LNCaP clone FGC (cell line): ENCODE results near the gene KIF6.
"Not testable (repeated sequence)": the region's sequence is repeated elsewhere in the genome, so short reads cannot be mapped to it uniquely, and the experiment has no call there.

Experiments
- DNase-seq: peaks from one replicate; pipeline ENCODE4 v3.0.0-alpha.2; 2011; ENCODE audit warnings: low read depth
- H3K4me3 ChIP-seq: 2 replicates; pipeline ENCODE4 v1.5.1; 2011; ENCODE audit warnings: mild to moderate bottlenecking, low read depth, low read length, control low read depth
- CTCF ChIP-seq: IDR thresholded peaks from 2 replicates; pipeline ENCODE4 v1.5.1; 2012; ENCODE audit warnings: mild to moderate bottlenecking; ENCODE audit not compliant: control insufficient read depth, insufficient read depth; ENCODE audit errors: extremely low read depth

Gene KIF6

GRCh38 chr6:39516471-39516870, 208.7 kb downstream of the KIF6 start:
- no peak overlapping the region for H3K4me3 ChIP-seq
- TF ChIP-seq CTCF, result no peak
- DNase-seq, result no peak

- TF ChIP-seq CTCF, result no peak
- no peak overlapping the region for H3K4me3 ChIP-seq
- DNase-seq, result no peak
These were observed 209.7 kb downstream of the KIF6 start for GRCh38 chr6:39515471-39515870.

- TF ChIP-seq CTCF, result no peak
- H3K4me3 ChIP-seq, result no peak overlapping the region
- no peak for DNase-seq
These were observed 210.2 kb downstream of the KIF6 start for GRCh38 chr6:39515006-39515405.

GRCh38 chr6:39509831-39510230, 215.4 kb downstream of the KIF6 start:
- not testable (repeated sequence) for H3K4me3 ChIP-seq, DNase-seq

GRCh38 chr6:39508515-39508914, 216.7 kb downstream of the KIF6 start:
- no peak for DNase-seq
- no peak overlapping the region for H3K4me3 ChIP-seq

GRCh38 chr6:39507331-39507998, 217.7 kb downstream of the KIF6 start:
- DNase-seq, result no peak
- H3K4me3 ChIP-seq, result no peak overlapping the region
- TF ChIP-seq CTCF, result no peak

More at GRCh38 chr6:39508515-39508914, 216.7 kb downstream of the KIF6 start:
- no peak for TF ChIP-seq CTCF

- not testable (repeated sequence) for H3K4me3 ChIP-seq, DNase-seq
These were observed 222.7 kb downstream of the KIF6 start for GRCh38 chr6:39502362-39502955.

GRCh38 chr6:39499053-39499452, 226.2 kb downstream of the KIF6 start:
- no peak for DNase-seq
- no peak overlapping the region for H3K4me3 ChIP-seq
- TF ChIP-seq CTCF, result no peak
